Measurements from ENCODE around the gene ADARB1.

ADARB1 gene

DNA sequence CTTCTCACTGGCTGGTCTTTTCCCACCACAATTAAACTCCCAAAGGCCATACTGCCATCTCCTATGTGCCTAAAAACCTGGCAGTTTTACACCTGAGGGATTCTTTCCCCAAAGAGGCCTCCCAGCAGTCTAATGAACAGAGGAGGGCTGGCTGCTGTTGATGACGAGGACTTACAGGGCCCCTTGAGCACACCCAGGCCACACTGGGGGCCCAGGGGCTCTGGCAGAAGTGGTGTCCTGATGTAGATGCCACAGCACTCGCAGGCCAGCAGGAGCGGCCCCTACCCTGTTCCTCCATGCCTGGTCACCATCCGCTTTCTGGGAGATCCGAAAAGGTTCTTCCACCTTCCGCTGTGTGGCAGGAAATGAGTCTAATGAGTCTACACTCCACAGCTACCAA, 189.2 kb downstream of the ADARB1 start:
- H3K27ac ChIP-seq (ENCODE audit: low read length): no peak overlapping the region
- peaks cover 10% of the 10 kb centered on the region; the same call in 1 of the 2 replicates for H4K20me1 ChIP-seq (ENCODE audit: insufficient read depth, low read length)
- DNase-seq: no peak
- no peak overlapping the region for H3K4me2 ChIP-seq (ENCODE audit: insufficient read depth, low read length)
- peaks cover 39% of the 10 kb centered on the region for H3K36me3 ChIP-seq (ENCODE audit: insufficient read depth, low read length)
- ATAC-seq (ENCODE audit: insufficient read depth, low read depth): no peak
- TF ChIP-seq EZH2 (IDR thresholded peaks at IDR 0.05; ENCODE audit: borderline replicate concordance, low read depth, low read length, severe bottlenecking): no peak
- TF ChIP-seq, protein P1, sequence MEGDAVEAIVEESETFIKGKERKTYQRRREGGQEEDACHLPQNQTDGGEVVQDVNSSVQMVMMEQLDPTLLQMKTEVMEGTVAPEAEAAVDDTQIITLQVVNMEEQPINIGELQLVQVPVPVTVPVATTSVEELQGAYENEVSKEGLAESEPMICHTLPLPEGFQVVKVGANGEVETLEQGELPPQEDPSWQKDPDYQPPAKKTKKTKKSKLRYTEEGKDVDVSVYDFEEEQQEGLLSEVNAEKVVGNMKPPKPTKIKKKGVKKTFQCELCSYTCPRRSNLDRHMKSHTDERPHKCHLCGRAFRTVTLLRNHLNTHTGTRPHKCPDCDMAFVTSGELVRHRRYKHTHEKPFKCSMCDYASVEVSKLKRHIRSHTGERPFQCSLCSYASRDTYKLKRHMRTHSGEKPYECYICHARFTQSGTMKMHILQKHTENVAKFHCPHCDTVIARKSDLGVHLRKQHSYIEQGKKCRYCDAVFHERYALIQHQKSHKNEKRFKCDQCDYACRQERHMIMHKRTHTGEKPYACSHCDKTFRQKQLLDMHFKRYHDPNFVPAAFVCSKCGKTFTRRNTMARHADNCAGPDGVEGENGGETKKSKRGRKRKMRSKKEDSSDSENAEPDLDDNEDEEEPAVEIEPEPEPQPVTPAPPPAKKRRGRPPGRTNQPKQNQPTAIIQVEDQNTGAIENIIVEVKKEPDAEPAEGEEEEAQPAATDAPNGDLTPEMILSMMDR (IDR thresholded peaks at IDR 0.05; ENCODE audit: borderline replicate concordance, extremely low read depth, low read length, poor library complexity, severe bottlenecking): no peak
- H3K9me3 ChIP-seq (ENCODE audit: insufficient read depth, low read length, severe bottlenecking): no peaks in the 10 kb centered on the region
- peaks cover 23% of the 10 kb centered on the region for H3K4me1 ChIP-seq (ENCODE audit: insufficient read depth, low read length)
- no peak overlapping the region for H2AFZ ChIP-seq (ENCODE audit: low read depth, low read length)
- H3K4me3 ChIP-seq (ENCODE audit: low read depth in 1 of 2, low read length in 2 of 2): no peak overlapping the region
- no peaks in the 10 kb centered on the region for H3K79me2 ChIP-seq (ENCODE audit: insufficient read depth, low read length)
- no peak overlapping the region for H3K9ac ChIP-seq (ENCODE audit: low read depth, low read length)
- no peaks in the 10 kb centered on the region for H3K27me3 ChIP-seq (ENCODE audit: insufficient read depth, low read length, poor library complexity)

DNA sequence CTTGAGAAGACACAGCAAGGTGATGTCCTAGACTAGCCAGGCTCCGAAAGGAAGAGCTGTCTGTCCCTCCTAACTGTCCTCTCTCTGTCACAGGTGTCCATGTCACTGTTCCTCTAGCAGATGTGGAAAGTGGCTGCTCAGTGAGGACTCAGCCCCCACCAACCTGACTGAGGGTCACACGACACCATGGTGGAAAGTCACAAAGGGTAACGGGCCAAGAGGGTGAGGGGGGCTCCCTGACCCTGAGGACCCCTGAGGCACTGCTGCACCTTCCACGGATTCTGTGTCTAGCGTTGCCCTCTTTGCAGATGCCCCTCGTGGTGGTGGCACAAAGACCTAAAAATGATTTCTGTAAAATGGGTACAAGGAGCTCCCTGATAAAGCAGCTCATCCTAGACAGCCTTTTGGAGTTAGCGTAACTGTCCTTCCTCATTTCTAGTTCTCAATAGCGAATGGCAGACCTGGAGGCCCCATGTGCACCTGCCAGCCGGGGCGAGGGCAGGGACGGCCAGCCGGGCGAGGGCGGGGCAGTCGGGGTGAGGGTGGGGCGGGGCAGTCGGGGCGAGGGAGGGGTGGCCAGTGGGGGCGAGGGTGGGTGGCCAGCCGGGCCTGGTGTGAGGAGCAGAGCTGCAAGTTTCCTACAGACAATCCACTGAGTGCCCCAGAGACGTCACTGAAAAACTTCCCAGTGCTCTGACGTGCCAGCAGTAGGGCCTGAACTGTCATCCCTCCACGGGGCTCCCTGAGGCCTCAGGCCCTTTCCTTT, 189.9 kb downstream of the ADARB1 start:
- H3K9me3 ChIP-seq (ENCODE audit: insufficient read depth, low read length, severe bottlenecking): no peaks in the 10 kb centered on the region
- H4K20me1 ChIP-seq (ENCODE audit: insufficient read depth, low read length): peaks cover 10% of the 10 kb centered on the region; the same call in 1 of the 2 replicates
- no peaks in the 10 kb centered on the region for H3K27me3 ChIP-seq (ENCODE audit: insufficient read depth, low read length, poor library complexity)
- peaks cover 39% of the 10 kb centered on the region for H3K36me3 ChIP-seq (ENCODE audit: insufficient read depth, low read length)
- H3K9ac ChIP-seq (ENCODE audit: low read depth, low read length): no peak overlapping the region
- DNase-seq (peak; percentile 0), ATAC-seq (ENCODE audit: insufficient read depth, low read depth) (no peak)
- H3K4me2 ChIP-seq (ENCODE audit: insufficient read depth, low read length): no peak overlapping the region
- no peak overlapping the region for H3K27ac ChIP-seq (ENCODE audit: low read length)
- peaks cover 23% of the 10 kb centered on the region for H3K4me1 ChIP-seq (ENCODE audit: insufficient read depth, low read length)
- no peaks in the 10 kb centered on the region for H3K79me2 ChIP-seq (ENCODE audit: insufficient read depth, low read length)
- no peak for TF ChIP-seq EZH2 (IDR thresholded peaks at IDR 0.05; ENCODE audit: borderline replicate concordance, low read depth, low read length, severe bottlenecking)
- TF ChIP-seq, protein P1 (IDR thresholded peaks at IDR 0.05; ENCODE audit: borderline replicate concordance, extremely low read depth, low read length, poor library complexity, severe bottlenecking): no peak
- H3K4me3 ChIP-seq (ENCODE audit: low read depth in 1 of 2, low read length in 2 of 2): no peak overlapping the region
- H2AFZ ChIP-seq (ENCODE audit: low read depth, low read length): no peak overlapping the region

DNA sequence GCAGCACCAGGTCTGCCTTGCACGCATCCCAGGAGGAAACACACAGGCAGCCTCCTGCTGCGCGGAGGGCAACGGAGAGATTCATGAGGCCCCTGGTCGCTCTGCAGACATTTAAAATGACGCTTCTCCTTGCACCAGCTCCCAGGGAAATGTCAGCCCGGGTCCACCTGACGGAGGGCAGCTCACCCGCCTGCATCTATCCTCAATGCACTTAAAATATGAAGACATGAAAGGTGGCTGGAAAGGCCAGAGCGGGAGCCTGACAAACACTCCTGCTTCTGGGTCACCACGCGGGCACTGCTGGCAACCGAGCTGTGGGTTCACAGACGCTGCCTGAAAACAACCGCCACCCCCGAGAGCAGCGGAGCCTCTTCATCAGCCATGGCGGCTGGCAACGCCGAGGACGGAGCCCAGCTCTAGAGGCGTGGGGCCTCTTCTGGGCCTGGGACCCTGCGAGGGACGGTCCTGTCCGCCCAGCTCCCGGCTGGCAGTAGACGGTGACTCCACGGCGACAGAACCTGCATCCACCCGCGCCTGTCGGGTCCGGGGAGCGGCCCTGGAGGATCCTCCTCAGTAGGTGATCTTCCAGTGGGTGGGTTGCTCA, 190.6 kb downstream of the ADARB1 start:
- H2AFZ ChIP-seq (ENCODE audit: low read depth, low read length): no peak overlapping the region
- H3K27me3 ChIP-seq (ENCODE audit: insufficient read depth, low read length, poor library complexity): no peaks in the 10 kb centered on the region
- no peak for DNase-seq
- H3K9me3 ChIP-seq (ENCODE audit: insufficient read depth, low read length, severe bottlenecking): no peaks in the 10 kb centered on the region
- H3K4me1 ChIP-seq (ENCODE audit: insufficient read depth, low read length): peaks cover 23% of the 10 kb centered on the region
- no peaks in the 10 kb centered on the region for H3K79me2 ChIP-seq (ENCODE audit: insufficient read depth, low read length)
- H3K4me2 ChIP-seq (ENCODE audit: insufficient read depth, low read length): no peak overlapping the region
- H3K27ac ChIP-seq (ENCODE audit: low read length): no peak overlapping the region
- TF ChIP-seq, protein P1 (IDR thresholded peaks at IDR 0.05; ENCODE audit: borderline replicate concordance, extremely low read depth, low read length, poor library complexity, severe bottlenecking): no peak
- TF ChIP-seq EZH2 (IDR thresholded peaks at IDR 0.05; ENCODE audit: borderline replicate concordance, low read depth, low read length, severe bottlenecking): no peak
- peaks cover 10% of the 10 kb centered on the region; the same call in 1 of the 2 replicates for H4K20me1 ChIP-seq (ENCODE audit: insufficient read depth, low read length)
- H3K36me3 ChIP-seq (ENCODE audit: insufficient read depth, low read length): peaks cover 45% of the 10 kb centered on the region
- no peak overlapping the region for H3K9ac ChIP-seq (ENCODE audit: low read depth, low read length)
- ATAC-seq (ENCODE audit: insufficient read depth, low read depth): no peak
- no peak overlapping the region for H3K4me3 ChIP-seq (ENCODE audit: low read depth in 1 of 2, low read length in 2 of 2)
